Measurements from ENCODE around the gene ISLR. TPM values are rescaled to one million over a fixed set of nuclear protein-coding genes. Genes with fewer than 3 reads are reported as not detected.

The ISLR gene
- total RNA-seq, 1 experiment from 2014 or later, result not detected

DNA sequence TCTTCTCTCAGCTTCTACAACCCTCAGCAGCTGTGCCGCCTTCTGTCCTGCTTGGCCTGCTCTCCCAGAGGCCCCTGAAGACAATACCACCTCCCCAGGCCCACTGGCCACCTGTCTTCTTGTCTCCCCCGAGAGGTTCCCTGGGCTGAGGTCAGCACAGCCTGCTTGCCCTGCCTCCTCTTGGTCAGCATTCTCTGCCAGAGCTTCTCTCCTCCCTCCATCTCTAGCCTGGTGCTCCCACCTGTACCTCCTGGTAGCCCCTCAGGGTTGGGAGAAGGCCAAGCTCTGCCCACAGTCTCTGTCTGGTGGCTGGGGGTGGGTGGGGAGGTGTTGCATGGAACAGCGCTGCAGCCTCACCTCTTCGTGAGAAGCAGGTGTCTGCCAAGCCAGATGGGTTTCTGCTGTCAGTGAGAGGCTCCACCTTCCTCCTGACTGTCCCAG lies 5.6 kb upstream of the ISLR start:
- in situ Hi-C loops (cut with HindIII; ENCODE audit: low pct_unique_long_range_greater_than_20kb, low sequenced_read_pairs), result no loop called here
- no peak for DNase-seq (ENCODE audit: low read depth)

DNA sequence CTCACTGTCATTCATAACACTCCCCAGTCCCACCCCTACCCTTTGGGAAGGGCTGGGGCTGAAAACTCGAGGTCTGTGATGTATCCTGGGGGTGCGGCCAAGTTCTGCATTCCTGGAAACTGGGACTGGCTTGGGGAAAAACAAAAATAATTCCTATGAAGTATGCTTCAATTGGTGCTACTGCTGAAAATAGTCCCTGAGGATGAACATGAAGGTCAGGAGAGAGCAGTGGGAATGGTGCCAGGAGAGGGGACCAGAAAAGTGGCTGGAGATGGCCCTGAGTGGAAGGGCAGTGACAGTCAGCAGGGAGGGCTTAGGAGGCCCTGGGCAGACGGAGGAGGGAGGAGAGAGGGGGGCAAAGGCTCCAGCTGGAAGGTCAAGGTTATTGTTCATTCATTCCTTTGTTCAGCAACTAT lies 4.8 kb upstream of the ISLR start:
- in situ Hi-C loops (cut with HindIII; ENCODE audit: low pct_unique_long_range_greater_than_20kb, low sequenced_read_pairs), result no loop called here
- no peak for DNase-seq (ENCODE audit: low read depth)

GRCh38 chr15:74170071-74170844 lies 3.3 kb upstream of the ISLR start:
- in situ Hi-C loops (cut with HindIII; ENCODE audit: low pct_unique_long_range_greater_than_20kb, low sequenced_read_pairs), result no loop called here

DNA sequence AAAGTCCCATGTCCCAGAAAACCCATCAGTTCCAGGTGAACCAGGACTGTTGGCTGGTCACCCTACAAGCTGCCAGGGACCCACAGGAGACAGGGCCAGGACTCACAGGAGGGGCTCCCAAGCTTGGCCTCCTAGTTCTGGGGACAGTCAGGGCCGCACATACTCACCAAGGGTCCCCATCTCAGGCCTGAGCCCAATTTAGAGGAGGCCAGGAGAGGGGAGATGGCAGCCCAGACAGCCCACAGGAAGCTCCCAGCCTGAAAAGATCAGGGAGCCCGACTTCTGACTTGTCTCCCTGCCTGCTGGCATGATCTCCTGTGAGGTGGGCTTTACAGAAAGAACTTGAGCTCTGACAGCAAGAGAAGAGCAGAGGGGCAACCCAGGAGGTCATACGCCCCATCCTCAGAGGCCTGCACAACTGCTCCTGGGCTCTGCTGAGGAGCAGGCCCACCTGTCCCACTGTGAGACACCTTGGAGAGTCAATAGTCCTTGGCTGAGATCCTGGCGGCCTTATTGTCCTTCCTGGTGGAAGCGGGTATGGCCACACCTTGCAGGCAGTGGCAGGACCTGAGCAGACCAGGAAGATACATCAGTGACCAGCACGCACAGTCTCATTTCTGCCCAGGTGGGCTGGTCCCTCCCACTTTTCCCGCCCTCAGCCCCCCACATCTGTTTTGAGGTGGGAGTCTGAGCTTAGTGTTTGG lies 2.5 kb upstream of the ISLR start:
- DNase-seq (ENCODE audit: low read depth), result no peak
- in situ Hi-C loops (cut with HindIII; ENCODE audit: low pct_unique_long_range_greater_than_20kb, low sequenced_read_pairs), result no loop called here

More at GRCh38 chr15:74170071-74170844, 3.3 kb upstream of the ISLR start:
- no peak for DNase-seq (ENCODE audit: low read depth)

- in situ Hi-C loops (cut with HindIII; ENCODE audit: low pct_unique_long_range_greater_than_20kb, low sequenced_read_pairs), result no loop called here
- DNase-seq (ENCODE audit: low read depth), result no peak
Measured at GRCh38 chr15:74171965-74172541, 1.5 kb upstream of the ISLR start.

DNA sequence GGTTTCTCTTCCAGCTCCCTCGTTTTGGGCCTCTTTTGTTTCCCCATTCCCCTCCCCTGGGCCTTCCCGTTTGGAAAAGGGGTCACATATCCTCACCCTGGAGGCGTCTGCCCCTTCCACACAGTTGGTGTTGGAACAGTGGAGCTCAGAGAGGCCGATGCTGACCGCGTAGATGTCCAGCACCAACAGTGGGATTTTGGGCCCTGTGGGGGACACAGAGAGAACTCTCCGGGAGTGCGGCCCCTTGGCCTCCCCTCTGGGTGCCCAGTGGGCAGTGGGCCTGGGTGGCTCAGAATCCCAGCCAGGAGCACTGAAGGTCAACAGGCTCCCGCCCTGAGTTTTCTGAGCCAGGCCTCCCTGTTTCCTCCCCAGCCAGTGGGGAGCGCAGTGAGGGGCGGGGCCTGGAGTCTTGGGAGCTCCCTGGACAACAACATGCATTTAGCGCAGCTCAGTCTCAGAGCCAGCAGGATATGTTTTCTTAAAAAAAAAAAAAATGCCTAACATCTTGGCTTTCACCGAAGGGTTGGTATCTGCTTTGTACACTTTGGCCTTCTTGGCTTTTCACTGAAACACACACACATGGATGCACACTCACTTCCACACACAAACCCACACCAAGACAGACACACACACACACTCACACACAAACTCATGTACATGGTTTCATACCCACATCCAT lies 670 bp upstream of the ISLR start:
- in situ Hi-C loops (cut with HindIII; ENCODE audit: low pct_unique_long_range_greater_than_20kb, low sequenced_read_pairs), result no loop called here
- DNase-seq (ENCODE audit: low read depth), result no peak

- in situ Hi-C loops (cut with HindIII; ENCODE audit: low pct_unique_long_range_greater_than_20kb, low sequenced_read_pairs), result no loop called here
- DNase-seq (ENCODE audit: low read depth), result no peak
Measured at GRCh38 chr15:74174219-74174957, 878 bp downstream of the ISLR start.

DNA sequence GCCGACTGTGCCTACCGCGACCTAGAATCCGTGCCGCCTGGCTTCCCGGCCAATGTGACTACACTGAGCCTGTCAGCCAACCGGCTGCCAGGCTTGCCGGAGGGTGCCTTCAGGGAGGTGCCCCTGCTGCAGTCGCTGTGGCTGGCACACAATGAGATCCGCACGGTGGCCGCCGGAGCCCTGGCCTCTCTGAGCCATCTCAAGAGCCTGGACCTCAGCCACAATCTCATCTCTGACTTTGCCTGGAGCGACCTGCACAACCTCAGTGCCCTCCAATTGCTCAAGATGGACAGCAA lies 1.4 kb downstream of the ISLR start:
- in situ Hi-C loops (cut with HindIII; ENCODE audit: low pct_unique_long_range_greater_than_20kb, low sequenced_read_pairs), result no loop called here
- DNase-seq (ENCODE audit: low read depth), result no peak

- in situ Hi-C loops (cut with HindIII; ENCODE audit: low pct_unique_long_range_greater_than_20kb, low sequenced_read_pairs), result no loop called here
- DNase-seq (ENCODE audit: low read depth), result no peak
Measured at GRCh38 chr15:74175271-74176191, 2.0 kb downstream of the ISLR start.

DNA sequence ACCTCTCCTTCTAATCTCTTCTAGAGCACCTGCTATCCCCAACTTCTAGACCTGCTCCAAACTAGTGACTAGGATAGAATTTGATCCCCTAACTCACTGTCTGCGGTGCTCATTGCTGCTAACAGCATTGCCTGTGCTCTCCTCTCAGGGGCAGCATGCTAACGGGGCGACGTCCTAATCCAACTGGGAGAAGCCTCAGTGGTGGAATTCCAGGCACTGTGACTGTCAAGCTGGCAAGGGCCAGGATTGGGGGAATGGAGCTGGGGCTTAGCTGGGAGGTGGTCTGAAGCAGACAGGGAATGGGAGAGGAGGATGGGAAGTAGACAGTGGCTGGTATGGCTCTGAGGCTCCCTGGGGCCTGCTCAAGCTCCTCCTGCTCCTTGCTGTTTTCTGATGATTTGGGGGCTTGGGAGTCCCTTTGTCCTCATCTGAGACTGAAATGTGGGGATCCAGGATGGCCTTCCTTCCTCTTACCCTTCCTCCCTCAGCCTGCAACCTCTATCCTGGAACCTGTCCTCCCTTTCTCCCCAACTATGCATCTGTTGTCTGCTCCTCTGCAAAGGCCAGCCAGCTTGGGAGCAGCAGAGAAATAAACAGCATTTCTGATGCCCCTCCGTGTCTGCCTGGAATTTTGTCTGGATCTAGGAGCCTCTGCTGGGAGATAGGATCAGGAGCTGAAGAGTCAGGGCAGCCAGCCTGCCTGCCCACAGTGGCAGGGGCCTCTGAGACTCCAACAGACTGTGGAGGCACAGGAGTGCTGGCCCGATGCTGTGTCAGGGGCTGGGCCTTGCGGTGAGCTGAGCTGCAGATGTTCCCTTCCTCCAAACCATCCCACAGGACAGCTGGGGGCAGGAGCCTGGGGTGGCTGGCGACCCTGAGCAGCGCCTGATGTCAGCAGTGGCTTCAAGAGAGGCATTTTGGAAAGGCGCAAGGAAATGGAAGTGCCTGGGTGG lies 3.0 kb downstream of the ISLR start:
- DNase-seq (ENCODE audit: low read depth), result no peak
- in situ Hi-C loops (cut with HindIII; ENCODE audit: low pct_unique_long_range_greater_than_20kb, low sequenced_read_pairs), result no loop called here

DNA sequence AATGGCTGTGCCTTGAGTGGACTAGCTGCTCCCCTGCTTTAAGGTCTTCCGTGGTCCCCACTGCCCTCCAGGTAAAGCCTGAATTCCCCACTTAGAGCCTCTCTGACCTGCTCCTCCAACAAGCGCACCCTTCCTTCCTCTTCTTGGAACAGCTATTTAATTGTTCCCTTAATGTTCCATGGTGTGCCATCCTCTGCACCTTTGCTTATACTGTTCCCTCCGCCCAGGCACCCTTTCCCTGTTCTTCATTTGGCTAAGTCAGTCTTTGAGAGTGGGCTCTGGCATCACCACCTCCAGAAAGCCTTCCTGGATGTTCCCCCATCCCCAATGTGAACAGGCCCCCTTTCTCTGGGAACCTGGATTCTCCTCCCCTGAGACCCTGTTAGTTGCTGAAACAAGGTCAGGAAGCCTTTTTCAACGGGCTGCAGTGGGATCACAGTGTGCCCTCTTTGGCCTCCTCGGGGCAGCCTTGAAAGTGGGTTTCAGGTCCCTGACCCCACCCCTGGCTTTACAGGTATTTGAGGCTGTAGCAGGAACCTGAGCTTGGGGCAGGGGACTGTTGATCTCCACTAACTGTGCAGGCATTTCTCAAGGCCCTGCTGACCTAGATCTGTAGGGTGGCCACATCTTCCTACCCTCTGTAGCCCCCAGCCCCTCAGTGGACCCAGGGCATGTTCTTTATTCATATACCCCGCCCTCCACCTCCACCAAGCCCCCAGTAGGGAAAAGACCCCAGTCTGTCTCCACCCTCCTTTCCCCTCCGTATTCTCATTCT lies 5.0 kb downstream of the ISLR start:
- no peak for DNase-seq (ENCODE audit: low read depth)
- in situ Hi-C loops (cut with HindIII; ENCODE audit: low pct_unique_long_range_greater_than_20kb, low sequenced_read_pairs), result no loop called here

DNA sequence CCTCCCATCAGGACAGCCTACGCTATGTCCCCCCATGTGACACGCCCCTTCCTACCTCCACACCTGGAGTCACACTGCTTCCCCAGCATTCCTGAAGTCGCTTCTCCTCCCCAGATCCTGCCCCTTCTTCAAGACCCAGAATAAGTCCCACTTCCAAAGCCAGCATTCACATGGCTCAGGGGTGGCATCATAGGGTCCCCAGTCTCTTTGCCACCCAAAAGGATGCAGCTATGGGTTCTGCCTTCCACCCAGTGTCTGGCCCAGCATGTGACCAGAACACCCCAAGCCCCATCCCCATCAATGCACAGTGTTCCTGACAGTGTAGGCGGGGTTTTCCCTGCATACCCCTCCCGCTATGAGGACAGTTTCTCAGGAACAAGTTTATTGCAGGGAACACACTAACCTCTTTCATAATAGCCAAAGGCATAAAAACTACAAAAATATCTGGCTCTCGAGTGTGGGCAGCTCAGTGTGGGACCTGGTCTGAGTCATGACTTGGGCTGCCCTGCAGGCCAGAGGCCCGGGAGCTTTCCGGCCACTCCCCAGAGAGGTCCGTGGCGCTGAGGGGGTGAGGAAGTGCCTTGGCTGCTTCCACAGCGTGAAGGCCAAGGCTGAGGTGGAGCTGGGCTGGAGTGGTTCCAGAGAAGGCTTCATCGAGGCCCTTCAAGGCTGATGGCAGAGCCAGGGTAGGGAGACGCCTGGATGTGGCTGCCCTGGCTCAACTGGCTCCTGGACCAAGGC lies 5.8 kb downstream of the ISLR start:
- peak; percentile 81 for DNase-seq (ENCODE audit: low read depth)
- in situ Hi-C loops (cut with HindIII; ENCODE audit: low pct_unique_long_range_greater_than_20kb, low sequenced_read_pairs), result no loop called here

DNA sequence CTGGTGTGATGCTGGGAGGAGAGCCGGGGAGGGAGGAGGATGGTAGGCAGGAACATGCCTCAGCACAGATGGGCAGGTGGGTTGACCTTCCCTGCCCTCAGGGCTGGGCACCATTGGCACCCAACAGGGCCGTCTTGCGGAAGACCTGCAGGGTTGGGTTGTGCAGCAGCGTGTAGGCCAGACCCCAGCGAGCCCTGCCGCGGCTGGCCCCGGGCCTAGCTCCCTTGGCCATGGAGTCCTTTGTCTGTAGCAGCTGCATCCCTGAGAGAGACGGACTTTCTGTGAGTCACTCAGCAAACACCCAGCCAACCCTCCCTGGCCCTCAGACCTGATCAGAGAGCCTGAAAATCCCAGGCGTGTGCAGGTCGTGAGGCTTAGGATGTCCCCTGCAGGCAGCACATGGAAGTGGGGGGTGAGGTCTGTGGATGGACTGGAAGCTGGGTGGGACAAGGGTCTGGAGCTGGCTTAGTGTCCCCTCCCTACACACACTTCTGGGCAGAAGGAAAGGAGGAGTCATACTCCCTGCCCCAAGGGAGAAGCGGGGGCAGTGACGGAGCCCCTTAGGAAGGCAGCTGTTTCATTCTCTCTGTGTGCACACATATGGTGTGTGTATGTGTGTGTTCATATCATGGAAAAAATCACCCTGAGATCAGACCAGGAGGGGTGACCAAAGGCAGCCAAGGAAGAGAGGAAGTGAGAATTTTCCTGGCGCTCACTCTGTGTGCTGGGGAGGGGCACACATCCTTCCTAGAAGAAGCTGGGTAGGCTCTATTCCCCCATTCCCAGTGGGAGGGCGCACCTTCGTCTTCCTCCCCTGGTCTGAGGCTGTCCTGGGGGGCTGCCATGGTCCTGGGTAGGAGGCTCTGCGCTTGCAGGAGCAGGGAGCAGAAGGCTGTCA lies 6.7 kb downstream of the ISLR start:
- in situ Hi-C loops (cut with HindIII; ENCODE audit: low pct_unique_long_range_greater_than_20kb, low sequenced_read_pairs), result no loop called here
- no peak for DNase-seq (ENCODE audit: low read depth)

- in situ Hi-C loops (cut with HindIII; ENCODE audit: low pct_unique_long_range_greater_than_20kb, low sequenced_read_pairs), result no loop called here
- no peak for DNase-seq (ENCODE audit: low read depth)
Measured at GRCh38 chr15:74180881-74181602, 7.5 kb downstream of the ISLR start.
